Measurements from ENCODE around the gene SLC6A18. TPM values are rescaled to one million over a fixed set of nuclear protein-coding genes. Genes with fewer than 3 reads are reported as not detected.

The SLC6A18 gene
- total and polyA plus RNA-seq, 9 of the 15 experiments (the other 6 are each of a cell fraction or from before 2014, with no cell fraction given): not detected

DNA sequence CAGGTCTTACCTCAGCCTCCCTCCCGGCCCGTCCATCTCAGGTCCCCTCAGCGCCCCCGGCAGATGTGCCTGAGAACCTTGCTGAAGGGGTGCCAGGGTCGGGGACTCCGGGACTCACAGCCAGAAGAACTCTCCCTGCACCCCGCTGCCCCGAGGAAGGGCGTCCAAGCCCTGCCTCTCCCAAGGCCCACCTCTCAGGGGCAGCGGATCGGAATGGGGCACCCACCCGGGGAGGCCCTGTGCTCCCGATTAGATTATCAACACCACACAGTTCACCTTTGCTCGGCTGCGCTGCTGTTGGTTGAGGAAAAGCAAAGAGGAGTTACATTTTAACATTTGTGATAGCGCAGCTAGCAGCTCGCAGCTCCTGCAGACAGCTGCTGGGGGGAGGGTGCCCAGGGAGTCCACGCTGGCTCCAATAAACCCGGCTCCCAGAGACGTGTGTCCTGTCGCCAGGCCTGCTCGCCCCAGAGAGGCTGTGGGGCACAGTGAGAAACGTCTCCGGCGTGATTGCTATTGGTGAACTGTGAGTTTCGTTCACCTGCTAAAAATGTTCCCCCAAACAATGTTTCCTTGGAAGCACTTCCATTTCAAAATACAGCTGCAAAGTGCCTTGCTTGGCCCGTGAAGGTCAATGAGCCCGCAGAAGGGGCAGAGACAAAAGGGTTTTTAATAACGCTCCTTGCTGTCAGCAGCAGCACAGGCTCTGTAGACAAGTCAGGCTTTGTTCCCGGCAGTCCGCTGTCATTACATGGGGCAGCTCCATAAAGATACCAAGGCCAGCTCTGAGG lies 42.4 kb upstream of the SLC6A18 start (continued):
- TF ChIP-seq SAFB (IDR thresholded peaks at IDR 0.05; ENCODE audit: borderline replicate concordance, low read depth, low read length): no peak
- TF ChIP-seq TSC22D4 (tag; IDR thresholded peaks at IDR 0.05): no peak
- TF ChIP-seq E2F6 (IDR thresholded peaks at IDR 0.05; ENCODE audit: borderline replicate concordance in 1 of 2, extremely low read depth in 1 of 2, insufficient read depth in 1 of 2, insufficient read length in 1 of 2, low read depth in 1 of 2, low read length in 1 of 2, poor library complexity in 1 of 2, severe bottlenecking in 1 of 2): no peak
- TF ChIP-seq PHF20 (IDR thresholded peaks at IDR 0.05; ENCODE audit: partially characterized antibody): no peak
- peak; percentile 42 for TF ChIP-seq CBFA2T2 (conservative IDR thresholded peaks at IDR 0.05)
- TF ChIP-seq MGA (IDR thresholded peaks at IDR 0.05): no peak
- TF ChIP-seq RBM34 (IDR thresholded peaks at IDR 0.05; ENCODE audit: borderline replicate concordance, insufficient read depth, low read length): no peak
- no peak for TF ChIP-seq ZNF695 (CRISPR knock-in tag; IDR thresholded peaks at IDR 0.05)
- no peak for TF ChIP-seq RFX1 (IDR thresholded peaks at IDR 0.05)
- no peak for TF ChIP-seq BRD4 (IDR thresholded peaks at IDR 0.05)

All from K562 (cell line).